GM12874 (cell line): ENCODE measurements around the gene SPHK2.

Experiments
- CTCF ChIP-seq: IDR thresholded peaks from 2 replicates; pipeline ENCODE4 v1.5.1; 2011; ENCODE audit warnings: low read depth, mild to moderate bottlenecking, control low read depth, low read length, moderate library complexity; ENCODE audit not compliant: insufficient read depth

The SPHK2 gene

GRCh38 chr19:48587387-48587786, 31.9 kb upstream of the SPHK2 start:
- no peak for TF ChIP-seq CTCF

GRCh38 chr19:48588670-48589401, 30.5 kb upstream of the SPHK2 start:
- TF ChIP-seq CTCF, result peak; percentile 98

- TF ChIP-seq CTCF, result no peak
These were observed 28.3 kb upstream of the SPHK2 start for GRCh38 chr19:48591021-48591420.

- TF ChIP-seq CTCF, result no peak
These were observed 24.1 kb upstream of the SPHK2 start for GRCh38 chr19:48595171-48595570.

GRCh38 chr19:48595833-48596232, 23.5 kb upstream of the SPHK2 start:
- no peak for TF ChIP-seq CTCF

- TF ChIP-seq CTCF, result no peak
These were observed 23.1 kb upstream of the SPHK2 start for GRCh38 chr19:48596237-48596636.

- no peak for TF ChIP-seq CTCF
These were observed 22.4 kb upstream of the SPHK2 start for GRCh38 chr19:48596679-48597465.
